ENCODE measurements around the gene PAQR4.

The PAQR4 gene

DNA sequence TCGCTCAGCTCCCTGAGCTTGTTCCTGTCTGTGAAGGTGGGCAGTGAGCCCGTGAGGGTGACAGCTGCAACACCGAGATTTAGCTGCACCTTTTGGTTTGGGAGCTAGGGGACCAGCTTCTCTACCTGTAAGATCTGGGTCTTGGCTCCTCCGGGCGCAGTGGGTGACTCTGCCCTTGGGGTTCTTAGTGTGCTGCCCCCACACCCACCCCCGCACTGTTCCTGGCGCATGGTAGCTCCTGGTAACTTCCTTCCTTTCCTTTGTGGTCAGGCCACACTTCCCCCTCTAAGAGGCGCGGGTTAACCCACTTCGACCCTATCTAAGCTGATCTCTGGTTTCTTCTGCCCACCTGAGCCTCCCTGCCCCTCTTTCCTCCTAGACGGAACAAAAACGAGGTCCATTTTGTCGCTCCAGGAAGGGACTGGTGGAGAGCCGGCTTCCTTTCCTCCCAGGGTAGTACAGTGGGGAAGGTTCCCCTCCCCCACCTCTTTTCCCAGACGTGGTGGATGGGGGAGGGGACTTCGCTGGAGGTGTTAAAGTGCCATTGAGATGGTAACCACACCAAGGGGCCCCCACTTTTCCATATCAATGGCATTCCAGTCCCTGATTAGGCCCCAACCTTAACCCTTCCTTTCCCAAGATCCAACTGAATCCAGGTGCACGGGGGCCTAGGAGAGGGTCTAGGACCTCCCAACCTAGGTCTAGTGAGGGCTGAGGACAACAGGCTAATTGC, 39.0 kb downstream of the PAQR4 start:
- Mint-ChIP-seq H3K27ac (no peak overlapping the region), H3K36me3 (ENCODE audit: low read depth) (no peaks in the 10 kb centered on the region), H3K4me1 (peaks cover 26% of the 10 kb centered on the region), H3K9me3 (no peaks in the 10 kb centered on the region), H3K27me3 (peaks cover 19% of the 10 kb centered on the region), H3K4me3 (peak overlapping the region; percentile 24)
- no peak for ATAC-seq
- DNase-seq: no peak

DNA sequence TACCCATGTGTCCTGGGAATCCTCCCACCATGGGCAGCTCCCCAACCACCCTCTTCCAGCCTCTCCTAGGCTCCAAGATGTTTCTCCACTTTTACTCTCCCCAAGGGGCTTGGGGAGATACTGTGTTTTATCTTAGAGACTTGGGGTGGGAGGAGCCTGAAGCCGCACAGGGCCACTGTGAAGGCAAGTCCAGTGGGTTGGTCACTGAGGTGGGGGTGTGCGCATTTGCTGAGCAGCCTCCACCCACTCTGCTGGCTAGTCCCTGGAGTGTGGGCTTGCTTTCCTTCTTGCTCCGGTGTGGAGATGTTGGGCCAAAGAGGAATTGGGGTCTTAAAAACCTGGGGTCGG, 39.5 kb downstream of the PAQR4 start:
- H3K27me3 Mint-ChIP-seq: peaks cover 19% of the 10 kb centered on the region
- ATAC-seq (no peak), DNase-seq (no peak)
- H3K27ac Mint-ChIP-seq: no peak overlapping the region
- no peaks in the 10 kb centered on the region for H3K36me3 Mint-ChIP-seq (ENCODE audit: low read depth)
- no peak overlapping the region for H3K4me3 Mint-ChIP-seq
- H3K9me3 Mint-ChIP-seq: no peaks in the 10 kb centered on the region
- peaks cover 26% of the 10 kb centered on the region for H3K4me1 Mint-ChIP-seq

DNA sequence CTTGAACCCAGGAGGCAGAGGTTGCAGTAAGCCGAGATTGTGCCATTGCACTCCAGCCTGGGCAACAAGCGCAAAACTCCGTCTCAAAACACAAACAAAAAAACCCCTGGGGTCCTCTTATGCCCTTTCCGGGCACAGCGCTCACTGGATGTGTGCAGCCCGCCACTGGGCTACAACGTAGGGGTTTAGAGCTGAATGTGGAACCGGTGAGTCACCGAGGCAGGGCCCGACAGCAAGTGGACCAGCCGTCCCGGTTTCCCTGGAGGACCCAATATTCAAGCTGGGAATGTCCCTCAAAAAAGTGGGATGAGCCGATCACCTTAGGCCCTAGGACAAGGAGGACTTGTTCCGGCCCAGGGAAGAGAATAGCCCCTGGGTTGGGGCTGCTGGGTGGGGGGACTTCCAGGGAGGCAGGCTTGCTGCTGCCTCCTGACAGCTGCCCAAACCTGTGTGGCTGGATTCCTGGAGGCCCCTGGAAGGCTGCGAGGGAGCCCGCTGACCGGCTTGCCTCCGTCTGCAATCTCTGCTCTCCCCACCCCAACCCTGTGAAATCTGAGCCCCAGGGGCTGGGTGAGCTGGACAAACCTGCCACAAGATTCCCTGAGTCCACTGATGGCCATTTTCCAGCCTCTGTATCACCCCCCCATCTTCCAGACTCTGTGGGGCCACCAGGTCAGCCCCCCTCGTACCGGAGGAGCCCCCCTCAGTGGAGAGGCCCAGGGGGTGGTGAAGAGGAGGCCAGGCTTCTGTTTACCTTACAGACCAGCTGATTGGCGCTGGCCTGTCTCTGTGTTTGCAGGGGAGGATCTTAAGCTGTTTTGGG, 40.6 kb downstream of the PAQR4 start:
- Mint-ChIP-seq H3K4me3 (no peak overlapping the region), H3K4me1 (peaks cover 23% of the 10 kb centered on the region), H3K36me3 (ENCODE audit: low read depth) (no peaks in the 10 kb centered on the region), H3K27ac (no peak overlapping the region), H3K27me3 (peaks cover 24% of the 10 kb centered on the region), H3K9me3 (no peaks in the 10 kb centered on the region)
- no peak for ATAC-seq
- no peak for DNase-seq

DNA sequence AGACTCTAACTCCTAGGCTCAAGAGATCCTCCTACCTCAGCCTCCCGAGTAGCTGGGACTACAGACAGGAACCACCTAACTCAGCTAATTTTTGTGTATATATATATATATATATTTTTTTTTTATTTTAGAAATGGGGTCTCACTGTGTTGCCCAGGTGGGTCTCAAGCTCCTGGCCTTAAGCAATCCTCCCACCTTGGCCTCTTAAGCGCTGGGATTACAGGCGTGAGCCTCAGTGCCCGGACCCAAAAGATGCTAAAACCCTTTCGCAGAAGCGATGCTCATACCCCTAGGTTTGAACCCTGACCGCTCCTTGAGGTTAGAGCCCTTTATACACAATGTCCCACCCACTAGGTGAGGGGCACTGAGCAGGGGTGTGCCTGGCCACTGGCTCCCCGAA, 41.4 kb downstream of the PAQR4 start:
- Mint-ChIP-seq H3K27me3 (peaks cover 21% of the 10 kb centered on the region), H3K4me3 (no peak overlapping the region), H3K9me3 (no peaks in the 10 kb centered on the region), H3K36me3 (ENCODE audit: low read depth) (no peaks in the 10 kb centered on the region), H3K4me1 (peaks cover 21% of the 10 kb centered on the region), H3K27ac (no peak overlapping the region)
- DNase-seq: no peak
- no peak for ATAC-seq

GRCh38 chr16:3012246-3012645, 43.1 kb downstream of the PAQR4 start:
- H3K36me3 Mint-ChIP-seq (ENCODE audit: low read depth): no peaks in the 10 kb centered on the region
- no peak for ATAC-seq
- no peak overlapping the region for H3K4me3 Mint-ChIP-seq
- no peak overlapping the region for H3K27ac Mint-ChIP-seq
- H3K27me3 Mint-ChIP-seq: peaks cover 14% of the 10 kb centered on the region
- peaks cover 18% of the 10 kb centered on the region for H3K4me1 Mint-ChIP-seq
- DNase-seq: no peak
- no peaks in the 10 kb centered on the region for H3K9me3 Mint-ChIP-seq

DNA sequence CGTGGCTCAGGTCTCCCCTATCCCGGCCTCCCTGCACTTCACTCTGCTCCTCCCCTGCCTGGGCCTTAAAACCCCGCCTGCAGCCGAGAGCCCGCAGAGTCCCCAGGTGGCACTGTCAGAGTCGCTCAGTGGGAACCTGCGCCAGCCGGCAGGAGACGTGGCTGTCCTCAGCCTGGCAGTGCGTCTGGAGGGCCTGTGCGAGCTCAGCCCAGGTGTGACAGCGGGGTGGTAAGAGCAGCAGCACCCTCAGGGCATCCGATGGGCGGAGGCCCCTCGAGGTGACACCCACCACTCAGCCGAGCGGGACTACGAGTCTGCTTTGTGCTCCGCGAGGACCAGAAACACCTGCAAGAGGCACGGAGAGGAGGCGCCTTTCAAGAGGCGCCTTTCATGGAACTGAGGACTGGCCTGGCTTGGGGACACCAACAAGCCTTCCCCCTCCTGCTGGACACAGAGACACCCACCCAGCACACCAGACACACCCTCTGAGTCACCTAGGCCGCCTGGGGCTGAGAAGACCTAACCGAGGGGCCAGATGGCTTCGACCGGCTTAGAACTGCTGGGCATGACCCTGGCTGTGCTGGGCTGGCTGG, 43.8 kb downstream of the PAQR4 start, which contains the start of gene CLDN9:
Gene CLDN9 (plus strand): TSS at position 96 of the 593 bp plus-strand sequence. CDS start 440 bp downstream, at position 536.
- Mint-ChIP-seq H3K27me3 (peaks cover 14% of the 10 kb centered on the region), H3K4me1 (peaks cover 12% of the 10 kb centered on the region), H3K9me3 (no peaks in the 10 kb centered on the region), H3K36me3 (ENCODE audit: low read depth) (no peaks in the 10 kb centered on the region), H3K27ac (no peak within 1 kb of the TSS), H3K4me3 (no peak within 1 kb of the TSS)
- DNase-seq: no peak
- ATAC-seq: no peak

- DNase-seq: no peak
These were observed 44.4 kb downstream of the PAQR4 start for GRCh38 chr16:3013491-3013951.

GRCh38 chr16:3013998-3014690, 45.0 kb downstream of the PAQR4 start:
- Mint-ChIP-seq H3K36me3 (ENCODE audit: low read depth) (no peaks in the 10 kb centered on the region), H3K4me1 (peaks cover 8% of the 10 kb centered on the region), H3K4me3 (no peak overlapping the region), H3K9me3 (no peaks in the 10 kb centered on the region), H3K27me3 (peaks cover 21% of the 10 kb centered on the region), H3K27ac (no peak overlapping the region)
- DNase-seq (no peak), ATAC-seq (no peak)

More at GRCh38 chr16:3013491-3013951, 44.4 kb downstream of the PAQR4 start:
- no peak for ATAC-seq
- Mint-ChIP-seq H3K4me1 (peaks cover 12% of the 10 kb centered on the region), H3K4me3 (no peak overlapping the region), H3K36me3 (ENCODE audit: low read depth) (no peaks in the 10 kb centered on the region), H3K9me3 (no peaks in the 10 kb centered on the region), H3K27me3 (peaks cover 19% of the 10 kb centered on the region), H3K27ac (no peak overlapping the region)

DNA sequence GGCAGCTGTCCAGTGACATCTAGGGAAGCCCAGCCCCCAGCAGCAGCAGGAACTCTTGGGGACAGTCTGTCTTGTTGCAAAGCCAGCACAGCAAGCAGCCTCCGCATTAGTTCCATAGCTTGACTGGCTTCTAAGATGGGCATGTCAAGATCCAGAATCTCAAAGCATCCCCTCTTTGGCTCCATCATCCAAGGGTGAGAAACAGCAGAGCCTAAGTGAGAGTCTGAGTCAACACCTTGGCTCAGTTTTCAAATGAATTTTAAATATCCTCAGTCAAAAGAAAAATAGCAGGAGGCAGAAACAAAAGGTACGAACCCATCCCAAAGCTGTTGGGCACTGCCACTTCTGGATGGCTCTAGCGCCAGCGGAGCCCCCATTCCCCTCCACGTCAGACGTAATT, 45.8 kb downstream of the PAQR4 start:
- peaks cover 22% of the 10 kb centered on the region for H3K27me3 Mint-ChIP-seq
- H3K27ac Mint-ChIP-seq: no peak overlapping the region
- no peak for ATAC-seq

DNA sequence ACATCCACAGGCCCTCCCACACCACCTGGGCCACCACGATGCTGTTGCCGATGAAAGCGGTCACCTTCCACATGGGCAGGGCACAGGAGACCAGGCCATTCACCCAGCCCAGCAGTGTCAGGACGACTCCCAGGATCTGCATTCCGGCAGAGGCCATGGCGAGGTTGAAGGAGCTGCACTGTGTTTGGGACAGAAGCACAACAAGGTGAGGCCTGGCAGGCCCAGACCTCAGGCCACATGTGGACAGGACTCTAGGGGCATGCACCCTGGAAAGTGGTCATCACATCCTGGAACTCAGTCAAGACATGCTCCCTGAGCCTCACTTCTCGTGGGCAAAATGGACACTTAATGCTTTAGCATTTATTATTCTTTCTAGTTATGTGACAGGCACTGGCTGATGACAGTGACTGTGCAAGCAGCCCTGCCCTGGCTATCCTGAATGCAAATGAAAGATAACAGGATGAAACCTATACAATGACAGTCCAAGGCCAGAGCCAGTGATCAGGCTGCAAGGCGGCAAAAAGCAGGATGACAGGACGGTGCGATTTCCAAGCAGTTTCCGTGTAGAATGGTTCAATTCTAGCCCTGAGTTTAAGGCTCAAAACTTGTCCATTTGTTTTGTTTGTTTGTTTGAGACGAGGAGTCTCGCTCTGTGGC, 46.8 kb downstream of the PAQR4 start:
- peaks cover 23% of the 10 kb centered on the region for H3K27me3 Mint-ChIP-seq
- no peaks in the 10 kb centered on the region for H3K9me3 Mint-ChIP-seq
- no peaks in the 10 kb centered on the region for H3K36me3 Mint-ChIP-seq (ENCODE audit: low read depth)
- no peak overlapping the region for H3K27ac Mint-ChIP-seq
- DNase-seq: no peak
- ATAC-seq: no peak
- peaks cover 21% of the 10 kb centered on the region for H3K4me1 Mint-ChIP-seq
- no peak overlapping the region for H3K4me3 Mint-ChIP-seq

More for the DNA sequence above, 45.8 kb downstream of the PAQR4 start:
- no peak for DNase-seq
- H3K4me3 Mint-ChIP-seq: no peak overlapping the region
- no peaks in the 10 kb centered on the region for H3K36me3 Mint-ChIP-seq (ENCODE audit: low read depth)
- peaks cover 14% of the 10 kb centered on the region for H3K4me1 Mint-ChIP-seq
- no peaks in the 10 kb centered on the region for H3K9me3 Mint-ChIP-seq

- no peaks in the 10 kb centered on the region for H3K9me3 Mint-ChIP-seq
- no peak overlapping the region for H3K4me3 Mint-ChIP-seq
- H3K27me3 Mint-ChIP-seq: peaks cover 23% of the 10 kb centered on the region
- no peaks in the 10 kb centered on the region for H3K36me3 Mint-ChIP-seq (ENCODE audit: low read depth)
- H3K4me1 Mint-ChIP-seq: peaks cover 33% of the 10 kb centered on the region
- no peak for DNase-seq
- H3K27ac Mint-ChIP-seq: no peak overlapping the region
- ATAC-seq: no peak
These were observed 48.2 kb downstream of the PAQR4 start for GRCh38 chr16:3017344-3017743.

DNA sequence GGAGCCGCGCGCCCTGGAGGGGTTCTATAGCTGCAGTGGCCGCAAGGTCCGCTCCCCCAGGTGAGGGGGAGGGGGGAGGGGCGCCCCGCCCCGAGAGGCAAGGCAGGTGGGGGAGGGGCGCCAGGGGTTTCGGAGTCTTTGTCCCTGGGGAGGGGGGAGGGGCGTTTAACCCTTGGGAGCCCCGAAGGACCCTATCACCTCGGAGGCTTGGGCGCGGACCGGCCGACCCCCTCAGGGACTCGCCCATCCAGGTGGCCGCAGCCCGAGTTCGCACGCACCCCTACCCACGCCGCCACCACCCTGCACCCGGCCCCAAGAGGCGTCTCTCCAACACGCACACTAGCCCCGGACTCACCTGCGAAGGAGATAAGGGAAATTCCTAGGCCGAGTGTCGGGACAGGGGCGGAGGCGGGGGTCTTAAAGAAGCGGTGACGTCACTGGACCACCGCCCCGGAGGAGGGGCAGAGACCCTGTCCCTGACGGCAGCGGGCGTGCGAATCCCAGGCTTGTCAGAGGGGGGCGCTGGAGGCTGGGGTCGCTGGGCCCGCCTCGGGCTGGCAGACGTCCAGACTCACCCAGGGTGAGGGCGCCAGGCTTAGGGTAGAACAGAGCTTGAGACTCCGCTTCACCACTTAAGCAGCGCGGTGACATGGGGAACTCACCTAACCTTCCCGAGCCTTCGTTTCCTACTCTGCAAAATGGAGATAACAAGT, 48.8 kb downstream of the PAQR4 start, which contains the start of gene CLDN6:
Gene CLDN6 (minus strand): TSS at position 390 of the 713 bp plus-strand sequence. CDS start 2,162 bp downstream, outside the sequence.
- Mint-ChIP-seq H3K36me3 (ENCODE audit: low read depth) (no peaks in the 10 kb centered on the region), H3K9me3 (no peaks in the 10 kb centered on the region), H3K4me3 (no peak within 1 kb of the TSS), H3K27ac (no peak within 1 kb of the TSS), H3K4me1 (peaks cover 39% of the 10 kb centered on the region), H3K27me3 (peaks cover 18% of the 10 kb centered on the region)
- DNase-seq: peak; percentile 63
- no peak for ATAC-seq

- no peak for DNase-seq
- H3K9me3 Mint-ChIP-seq: no peaks in the 10 kb centered on the region
- peaks cover 53% of the 10 kb centered on the region for H3K4me1 Mint-ChIP-seq
- H3K27ac Mint-ChIP-seq: peak overlapping the region; percentile 75
- peaks cover 11% of the 10 kb centered on the region for H3K27me3 Mint-ChIP-seq
- peak overlapping the region; percentile 85 for H3K4me3 Mint-ChIP-seq
- H3K36me3 Mint-ChIP-seq (ENCODE audit: low read depth): no peaks in the 10 kb centered on the region
- ATAC-seq: no peak
These were observed 50.6 kb downstream of the PAQR4 start for GRCh38 chr16:3019594-3020246.
